Kidney (tissue), 14 donors: ENCODE measurements around the gene INSYN2B. TPM values are rescaled to one million over a fixed set of nuclear protein-coding genes. Genes with fewer than 3 reads are reported as not detected.

Source experiments
- DNase-seq, 5 donors: peaks; one replicate each; pipeline ENCODE4 v3.0.0-alpha.2; 2013 to 2020
- FAIRE-seq: peaks from 2 replicates; lab custom pipeline; 2012; peaks lifted over from hg19 to GRCh38; lab: Jason Lieb, UNC
- H3K27ac ChIP-seq, 2 donors: one replicate each; pipeline ENCODE4 v1.7.0; 2013; ENCODE audit warnings: low read depth in 2 of 2, low read length in 2 of 2, inconsistent platforms in 1 of 2
- H3K27me3 ChIP-seq: one replicate; pipeline ENCODE4 v1.7.1; 2013; ENCODE audit warnings: low read length, inconsistent platforms; ENCODE audit not compliant: control insufficient read depth, insufficient read depth
- H3K36me3 ChIP-seq, 3 donors: one replicate each; pipeline versions ENCODE4 v1.7.0 to v1.7.1; 2013; ENCODE audit warnings: low read length in 3 of 3, control low read depth in 1 of 3, inconsistent platforms in 1 of 3; ENCODE audit not compliant: insufficient read depth in 3 of 3, control insufficient read depth in 2 of 3
- H3K4me1 ChIP-seq, 3 donors: one replicate each; pipeline versions ENCODE4 v1.7.0 to v1.7.1; 2013; ENCODE audit warnings: low read length in 3 of 3, inconsistent platforms in 1 of 3, low read depth in 1 of 3; ENCODE audit not compliant: control insufficient read depth in 2 of 3, insufficient read depth in 2 of 3
- H3K4me3 ChIP-seq, 3 donors: one replicate each; pipeline versions ENCODE4 v1.7.0 to v1.8.1; 2013; ENCODE audit warnings: low read length in 3 of 3, control low read depth in 1 of 3, inconsistent platforms in 1 of 3
- H3K9ac ChIP-seq, 3 donors: one replicate each; pipeline versions ENCODE4 v1.7.0 to v1.7.1; 2013; ENCODE audit warnings: low read length in 3 of 3, control low read depth in 1 of 3, inconsistent platforms in 1 of 3
- H3K9me3 ChIP-seq, 3 donors: one replicate each; pipeline versions ENCODE4 v1.7.0 to v1.7.1; 2013; ENCODE audit warnings: low read length in 3 of 3, control low read depth in 1 of 3, inconsistent platforms in 1 of 3; ENCODE audit not compliant: control insufficient read depth in 2 of 3, insufficient read depth in 1 of 3
- CTCF ChIP-seq: IDR thresholded peaks from 3 replicates; pipeline ENCODE4 v1.5.1; 2012; ENCODE audit warnings: mild to moderate bottlenecking, moderate library complexity, borderline replicate concordance; ENCODE audit not compliant: insufficient read depth; ENCODE audit errors: extremely low read depth
- intact Hi-C: fragments of 100-400 bp; cut with DNase I; formaldehyde crosslinking; loops from one replicate; pipeline ENCODE4 v1.11.1; 2022
- polyA plus RNA-seq: library from polyadenylated mRNA; stranded (reverse); fragments of 350-450 nt; fragmentation: Illumina TruSeq; extraction: RNeasy Lipid Tissue Mini Kit (QIAGEN cat#74804); gene quantifications from one replicate; pipeline ENCODE4 v1.2.3, GENCODE V29; 2014; ENCODE audit warnings: low read depth, low replicate concordance; ENCODE audit not compliant: insufficient read depth
- total RNA-seq: library from RNA; stranded (reverse); fragmentation: NEBNext Ultra II Directional; extraction: Animal tissue kit (Norgen Biotek cat#: 25700); gene quantifications from one replicate; pipeline ENCODE4 v1.2.1, GENCODE V29; 2021
- donor health status: control.
- donor health status: control.
- donor health status: control.
- donor health status: control.
- donor health status: control.
- donor health status: DM: yes; HTN: yes; CAD: no.
- donor health status: Normal renal cell carcinoma (clear cell type).

Gene INSYN2B
- total and polyA plus RNA-seq, 2 donors from 2014 or later = 0.28 TPM; not detected in 1

GRCh38 chr5:169893571-169893970 lies 86.7 kb downstream of the INSYN2B start:
- no peaks in the 10 kb centered on the region for H3K27me3 ChIP-seq

GRCh38 chr5:169893010-169893409 lies 87.3 kb downstream of the INSYN2B start:
- FAIRE-seq = no peak
- TF ChIP-seq CTCF = no peak

More at GRCh38 chr5:169893571-169893970, 86.7 kb downstream of the INSYN2B start:
- Histone ChIP-seq H3K27ac (no peak overlapping the region), H3K4me3 (no peak overlapping the region), H3K36me3 (no peaks in the 10 kb centered on the region), H3K9ac (no peak overlapping the region), H3K9me3 (no peaks in the 10 kb centered on the region), H3K4me1 (no peaks in the 10 kb centered on the region)
- intact Hi-C loops = no loop called here
- DNase-seq (no peak), FAIRE-seq (no peak)
- no peak for TF ChIP-seq CTCF

GRCh38 chr5:169889572-169889971 lies 90.7 kb downstream of the INSYN2B start:
- no peak overlapping the region for H3K9ac ChIP-seq
- H3K4me3 ChIP-seq = no peak overlapping the region
- H3K4me1 ChIP-seq = no peaks in the 10 kb centered on the region
- TF ChIP-seq CTCF = no peak
- H3K36me3 ChIP-seq = no peaks in the 10 kb centered on the region
- no peak overlapping the region for H3K27ac ChIP-seq
- no peak for FAIRE-seq
- intact Hi-C loops = no loop called here
- DNase-seq = no peak
- no peaks in the 10 kb centered on the region for H3K9me3 ChIP-seq
- no peaks in the 10 kb centered on the region for H3K27me3 ChIP-seq

More at GRCh38 chr5:169893010-169893409, 87.3 kb downstream of the INSYN2B start:
- no peak for DNase-seq
- Histone ChIP-seq H3K4me1 (no peaks in the 10 kb centered on the region), H3K36me3 (no peaks in the 10 kb centered on the region), H3K27me3 (no peaks in the 10 kb centered on the region), H3K9ac (no peak overlapping the region), H3K9me3 (no peaks in the 10 kb centered on the region), H3K4me3 (no peak overlapping the region), H3K27ac (no peak overlapping the region)
- intact Hi-C loops = no loop called here

- TF ChIP-seq CTCF = no peak
- Histone ChIP-seq H3K36me3 (no peaks in the 10 kb centered on the region), H3K9me3 (no peaks in the 10 kb centered on the region), H3K4me1 (no peaks in the 10 kb centered on the region), H3K4me3 (no peak overlapping the region), H3K9ac (no peak overlapping the region), H3K27ac (no peak overlapping the region), H3K27me3 (no peaks in the 10 kb centered on the region)
- intact Hi-C loops = no loop called here
- DNase-seq (no peak), FAIRE-seq (no peak)
Measured at GRCh38 chr5:169886677-169887076, 93.6 kb downstream of the INSYN2B start.
